Right lobe of liver (tissue), 4 donors: Measurements from ENCODE around the gene ALCAM.

ENCODE experiments used
- POLR2A ChIP-seq: fragments of 450-650 bp; IDR thresholded peaks from one replicate; pipeline ENCODE4 v1.6.1; 2017; ENCODE audit warnings: antibody characterized with exemption, mild to moderate bottlenecking
- TF ChIP-seq, protein P1 (sequence below), 4 donors: fragments of 200-600 bp in 3 of 4; fragments of 450-650 bp in 1 of 4; IDR thresholded peaks; one replicate each; pipeline versions ENCODE4 v1.5.1 to v1.8.0; 2016 to 2022; ENCODE audit warnings: antibody characterized with exemption in 4 of 4, mild to moderate bottlenecking in 2 of 4
- donor health status: DM: no; HTN: no; CAD: no.
- donor health status: DM: no; HTN: no; CAD: no.
- donor health status: DM: no; HTN: yes; CAD: no.

DNA sequence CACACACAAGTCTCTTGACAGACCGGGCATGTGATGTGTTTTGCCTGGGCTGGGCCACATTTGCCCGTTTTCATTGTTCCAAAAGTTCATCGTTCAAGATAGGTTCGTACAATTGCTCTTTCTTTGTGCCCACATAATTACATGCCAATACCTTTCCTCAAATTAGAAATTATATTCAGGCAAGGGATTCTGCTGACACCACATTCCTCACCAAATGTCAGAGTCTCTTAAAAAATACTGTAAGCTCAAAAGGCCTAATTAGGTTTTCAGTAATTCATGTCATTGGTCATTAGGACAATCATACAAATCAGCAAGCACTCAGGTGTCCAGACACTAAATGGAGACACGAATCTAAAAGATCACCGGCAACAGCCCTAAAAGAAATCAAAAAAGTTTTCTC, 215.3 kb downstream of the ALCAM start:
- TF ChIP-seq, protein P1, sequence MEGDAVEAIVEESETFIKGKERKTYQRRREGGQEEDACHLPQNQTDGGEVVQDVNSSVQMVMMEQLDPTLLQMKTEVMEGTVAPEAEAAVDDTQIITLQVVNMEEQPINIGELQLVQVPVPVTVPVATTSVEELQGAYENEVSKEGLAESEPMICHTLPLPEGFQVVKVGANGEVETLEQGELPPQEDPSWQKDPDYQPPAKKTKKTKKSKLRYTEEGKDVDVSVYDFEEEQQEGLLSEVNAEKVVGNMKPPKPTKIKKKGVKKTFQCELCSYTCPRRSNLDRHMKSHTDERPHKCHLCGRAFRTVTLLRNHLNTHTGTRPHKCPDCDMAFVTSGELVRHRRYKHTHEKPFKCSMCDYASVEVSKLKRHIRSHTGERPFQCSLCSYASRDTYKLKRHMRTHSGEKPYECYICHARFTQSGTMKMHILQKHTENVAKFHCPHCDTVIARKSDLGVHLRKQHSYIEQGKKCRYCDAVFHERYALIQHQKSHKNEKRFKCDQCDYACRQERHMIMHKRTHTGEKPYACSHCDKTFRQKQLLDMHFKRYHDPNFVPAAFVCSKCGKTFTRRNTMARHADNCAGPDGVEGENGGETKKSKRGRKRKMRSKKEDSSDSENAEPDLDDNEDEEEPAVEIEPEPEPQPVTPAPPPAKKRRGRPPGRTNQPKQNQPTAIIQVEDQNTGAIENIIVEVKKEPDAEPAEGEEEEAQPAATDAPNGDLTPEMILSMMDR (IDR thresholded peaks at IDR 0.05): no peak
- TF ChIP-seq POLR2A: no peak
